ENCODE measurements around the gene CEP83.
A peak's percentile ranks its signal among the peaks of the same experiment; 100 is the strongest.

CEP83 gene

GRCh38 chr12:94269316-94269999, 190.2 kb downstream of the CEP83 start:
- DNase-seq (ENCODE audit: low spot score): no peak

DNA sequence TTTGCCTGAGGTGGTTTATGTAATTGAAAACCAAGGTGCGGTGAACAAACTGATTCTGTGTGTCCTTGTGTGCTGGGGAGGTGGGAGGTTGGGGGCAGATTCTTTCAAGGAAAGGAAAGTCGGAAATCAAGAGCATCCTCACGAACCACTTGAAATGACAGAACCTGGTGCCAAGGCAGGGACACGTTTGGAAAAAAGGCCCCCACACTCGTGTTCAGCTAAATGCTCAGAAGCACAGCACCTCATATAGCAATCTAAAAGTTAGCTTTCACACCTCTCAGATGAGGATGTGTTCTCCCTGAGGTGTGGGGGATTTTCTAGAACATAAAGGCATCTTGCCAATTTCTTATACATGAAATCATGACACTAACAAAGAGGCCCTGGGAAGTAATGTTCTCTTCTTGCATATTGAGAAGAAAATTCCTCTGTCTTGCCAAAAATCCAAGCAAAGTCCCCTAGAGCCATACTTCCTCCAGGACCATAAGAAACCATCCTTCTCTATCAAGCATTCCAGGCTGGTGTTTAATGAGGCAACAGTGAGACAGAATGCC, 191.7 kb downstream of the CEP83 start:
- no peak for DNase-seq (ENCODE audit: low spot score)

GRCh38 chr12:94267537-94267872, 192.2 kb downstream of the CEP83 start:
- no peak for DNase-seq (ENCODE audit: low spot score)

DNA sequence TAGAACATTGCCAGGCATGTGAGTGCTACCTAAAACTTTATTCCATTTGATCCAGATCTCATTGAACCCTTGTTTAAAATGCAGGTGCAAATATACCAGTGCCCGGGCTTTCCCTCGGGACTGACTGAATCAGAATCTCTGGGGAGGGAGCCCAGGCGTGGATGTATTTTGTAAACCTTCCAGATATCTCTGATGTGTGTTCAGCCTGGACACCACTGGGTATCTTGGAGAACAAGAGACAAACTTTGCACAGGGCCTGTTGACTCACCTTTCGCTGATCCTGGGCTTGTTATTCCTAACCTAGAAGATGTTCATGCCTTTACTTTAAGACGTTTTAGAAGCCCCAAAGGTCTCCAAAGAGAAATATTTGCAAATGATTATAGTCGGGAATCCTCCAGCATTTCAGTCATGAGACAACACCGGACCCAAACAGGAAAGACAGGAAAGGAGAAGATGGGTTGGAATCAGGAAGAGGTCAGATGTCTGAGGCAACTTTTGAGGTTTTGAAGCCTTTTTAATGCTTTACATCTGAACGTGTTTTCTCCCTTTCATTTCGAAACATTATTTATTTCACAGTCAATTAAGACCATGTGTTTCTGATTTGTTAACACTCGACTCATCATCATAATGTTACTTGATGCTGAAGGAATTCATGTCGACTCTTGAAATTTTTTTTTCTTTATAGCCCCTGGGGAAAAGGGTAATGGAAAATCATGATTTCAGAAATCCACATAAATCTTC, 192.7 kb downstream of the CEP83 start:
- DNase-seq (ENCODE audit: low spot score): peak; percentile 77

GRCh38 chr12:94265966-94266745, 193.5 kb downstream of the CEP83 start:
- DNase-seq (ENCODE audit: low spot score): no peak

DNA sequence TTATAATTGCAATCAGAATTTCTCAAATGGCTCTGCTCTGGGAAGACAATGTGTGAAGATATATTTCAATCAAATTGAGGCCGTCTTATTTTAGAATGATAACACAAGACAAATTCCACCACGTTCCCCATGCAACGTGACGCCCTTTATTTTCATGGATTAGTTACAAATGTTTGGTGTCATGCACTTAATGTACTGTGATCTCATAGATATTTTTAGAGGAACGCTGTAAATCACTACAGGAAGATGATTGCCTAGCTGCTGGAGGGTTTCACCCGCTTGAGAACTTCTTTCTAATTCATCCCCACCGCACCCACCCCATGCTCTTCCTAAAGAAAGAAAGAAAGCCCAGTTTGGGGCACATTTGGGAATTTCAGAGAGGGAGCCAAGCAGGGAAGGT, 194.1 kb downstream of the CEP83 start:
- no peak for DNase-seq (ENCODE audit: low spot score)

DNA sequence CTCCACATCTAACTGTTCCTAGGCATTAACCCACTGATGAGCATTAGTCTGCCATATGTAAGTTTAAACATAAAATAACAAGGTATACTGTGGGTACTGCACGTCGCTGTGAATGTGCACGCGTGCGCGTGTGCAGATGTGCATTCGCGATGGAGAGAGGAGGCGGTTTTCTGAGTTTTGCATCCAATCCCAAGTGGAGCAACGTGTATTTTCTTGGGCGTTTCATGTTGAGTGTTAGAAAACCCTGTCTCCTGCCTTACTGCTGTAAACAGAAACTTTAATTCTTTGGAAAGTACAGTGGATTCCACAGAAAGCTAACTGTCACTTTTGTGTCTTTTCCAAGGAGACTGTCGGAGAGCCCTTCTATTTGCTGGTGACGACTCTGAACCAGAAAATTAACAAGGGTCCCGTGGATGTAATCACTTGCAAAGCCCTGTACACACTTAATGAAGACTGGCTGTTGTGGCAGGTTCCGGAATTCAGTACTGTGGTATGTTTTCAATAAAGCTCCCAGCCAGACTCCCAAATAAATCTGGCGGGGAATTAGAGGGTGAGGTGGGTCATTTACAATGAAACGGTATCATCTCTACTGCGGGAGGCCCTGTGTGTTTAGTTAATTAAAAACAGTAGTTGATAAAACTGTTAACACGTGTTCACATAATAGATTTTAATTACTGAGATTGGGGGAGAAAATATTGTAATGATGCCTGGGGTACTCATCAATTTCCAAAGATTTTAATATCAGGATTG, 194.8 kb downstream of the CEP83 start:
- no peak for DNase-seq (ENCODE audit: low spot score)

DNA sequence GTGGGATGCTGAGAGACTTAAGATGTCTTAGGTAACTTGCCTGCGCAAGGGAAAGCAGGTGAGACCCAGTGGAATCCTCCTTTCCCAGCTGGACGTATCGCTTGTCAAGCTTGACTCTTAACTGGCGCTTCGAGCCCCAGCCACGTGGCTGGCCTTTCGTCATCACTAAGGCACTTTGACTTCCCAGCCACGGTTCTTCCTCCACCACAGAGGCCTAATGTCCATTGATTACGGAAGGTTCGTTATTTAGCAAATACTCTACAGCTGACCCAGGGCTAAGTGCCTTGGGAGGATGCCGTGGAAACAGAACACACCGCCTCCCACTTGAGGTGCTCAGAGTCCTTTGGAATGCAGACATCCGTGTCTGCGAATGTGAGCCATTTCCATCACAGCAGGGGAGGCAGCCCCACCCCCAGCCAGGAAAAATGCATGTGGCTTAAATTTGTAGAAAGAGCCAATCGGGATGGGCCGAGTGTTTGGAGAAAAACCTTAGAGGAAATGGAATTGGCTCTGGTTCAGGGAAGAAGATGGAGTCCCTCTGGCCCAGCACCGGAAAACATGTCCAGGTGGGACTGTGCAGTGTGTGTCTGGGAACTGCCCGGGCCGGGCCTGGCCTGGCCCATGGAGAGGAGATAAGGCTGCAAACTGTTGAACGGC, 195.6 kb downstream of the CEP83 start:
- DNase-seq (ENCODE audit: low spot score): no peak

GRCh38 chr12:94263011-94263811, 196.5 kb downstream of the CEP83 start:
- DNase-seq (ENCODE audit: low spot score): no peak

DNA sequence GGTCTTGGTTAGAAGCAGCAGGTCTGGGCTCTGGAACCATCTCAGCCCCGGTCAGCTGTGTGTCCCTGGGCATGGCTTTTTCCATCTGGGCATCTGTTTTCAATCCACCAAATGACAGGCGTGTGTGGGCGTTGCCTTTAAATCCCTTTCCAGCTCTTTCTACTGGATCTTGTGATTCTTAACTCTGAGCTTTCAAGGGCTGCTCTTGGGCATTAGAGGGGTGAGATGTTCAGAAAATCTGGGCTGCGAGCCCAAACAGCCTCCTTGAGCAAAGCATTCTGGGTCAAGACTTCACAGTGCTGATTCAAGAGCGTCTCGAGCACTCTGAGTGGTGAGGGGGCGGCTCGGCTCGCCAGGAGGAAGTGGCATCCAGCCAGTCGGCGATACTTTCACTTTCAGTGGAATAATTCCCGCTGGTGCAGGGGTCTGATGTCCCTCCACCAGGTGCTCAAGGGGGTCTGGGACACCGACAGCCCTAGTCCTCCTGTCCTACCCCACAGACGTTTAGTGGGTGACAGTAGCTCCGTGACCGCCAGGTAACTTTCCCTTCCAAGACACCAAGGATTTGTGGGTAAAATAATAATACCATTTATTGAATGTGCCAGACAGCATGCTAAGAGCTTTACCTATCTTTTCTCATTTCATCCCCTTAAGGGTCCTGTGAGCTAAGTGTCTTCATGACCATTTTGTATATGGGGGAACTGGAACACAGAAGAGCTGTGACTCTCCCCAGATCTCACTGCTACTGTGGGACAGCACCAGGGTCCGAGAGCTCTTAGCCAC, 197.2 kb downstream of the CEP83 start:
- DNase-seq (ENCODE audit: low spot score): peak; percentile 88

DNA sequence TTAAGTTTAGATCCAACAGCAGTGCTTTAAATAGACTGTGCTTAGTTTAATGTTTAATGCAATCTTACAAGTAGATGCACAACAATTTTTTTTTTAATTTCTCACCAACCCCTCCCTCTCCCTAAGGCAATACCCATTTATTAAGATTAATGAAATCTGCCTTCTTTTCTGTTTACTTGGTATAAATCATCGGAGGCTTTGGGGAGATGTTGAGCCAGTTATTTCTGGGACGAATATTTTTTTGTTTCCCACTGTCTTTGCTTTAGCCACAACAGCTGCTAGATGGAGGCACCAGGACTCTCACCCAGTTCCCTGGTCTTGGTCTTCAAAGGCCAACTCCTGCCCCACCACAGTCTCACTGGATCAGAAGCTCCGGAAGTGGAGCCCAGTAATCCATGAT, 197.9 kb downstream of the CEP83 start:
- DNase-seq (ENCODE audit: low spot score): no peak

DNA sequence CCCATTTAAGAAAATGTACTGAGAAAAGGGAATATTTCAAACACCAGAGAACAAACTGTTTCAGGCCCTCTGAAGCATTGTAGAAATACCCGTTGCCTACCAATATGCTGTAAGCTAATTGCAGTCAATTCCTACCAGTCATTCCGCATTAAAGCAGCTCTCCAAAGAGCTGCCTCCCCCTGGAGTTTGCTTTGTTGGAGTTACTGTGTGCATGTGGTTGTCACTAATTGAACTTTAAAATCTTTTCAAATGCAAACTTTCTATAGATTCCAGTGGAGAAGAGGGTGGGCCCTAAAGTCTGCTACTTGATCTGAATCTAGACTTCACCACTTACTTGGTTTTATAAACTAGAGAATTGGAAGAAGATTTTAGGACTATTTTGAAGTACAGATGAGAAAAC, 198.5 kb downstream of the CEP83 start:
- no peak for DNase-seq (ENCODE audit: low spot score)

GRCh38 chr12:94260717-94261116, 198.9 kb downstream of the CEP83 start:
- no peak for DNase-seq (ENCODE audit: low spot score)

GRCh38 chr12:94260017-94260416, 199.7 kb downstream of the CEP83 start:
- no peak for DNase-seq (ENCODE audit: low spot score)

- DNase-seq (ENCODE audit: low spot score): no peak
Observed at GRCh38 chr12:94258593-94258992, 201.1 kb downstream of the CEP83 start.

All from GM03348 (cell line).